ENCODE results near the gene BHLHE23.

BHLHE23 gene

GRCh38 chr20:62983210-62983609 lies 23.6 kb downstream of the BHLHE23 start:
- H3K27me3 ChIP-seq (ENCODE audit: insufficient read depth, low read length, poor library complexity): no peaks in the 10 kb centered on the region
- no peak overlapping the region for H3K4me2 ChIP-seq (ENCODE audit: insufficient read depth, low read length)
- no peak overlapping the region for H3K9ac ChIP-seq (ENCODE audit: low read depth, low read length)
- H3K4me3 ChIP-seq (ENCODE audit: low read depth in 1 of 2, low read length in 2 of 2): no peak overlapping the region
- H3K27ac ChIP-seq (ENCODE audit: low read length): no peak overlapping the region
- TF ChIP-seq EZH2 (IDR thresholded peaks at IDR 0.05; ENCODE audit: borderline replicate concordance, low read depth, low read length, severe bottlenecking) (no peak), CTCF (IDR thresholded peaks at IDR 0.05; ENCODE audit: borderline replicate concordance, extremely low read depth, low read length, poor library complexity, severe bottlenecking) (no peak)
- no peak overlapping the region for H2AFZ ChIP-seq (ENCODE audit: low read depth, low read length)
- DNase-seq (no peak), ATAC-seq (ENCODE audit: insufficient read depth, low read depth) (no peak)
- H3K4me1 ChIP-seq (ENCODE audit: insufficient read depth, low read length): peaks cover 38% of the 10 kb centered on the region
- no peaks in the 10 kb centered on the region; the same call in 1 of the 2 replicates for H4K20me1 ChIP-seq (ENCODE audit: insufficient read depth, low read length)
- H3K79me2 ChIP-seq (ENCODE audit: insufficient read depth, low read length): no peaks in the 10 kb centered on the region
- no peaks in the 10 kb centered on the region for H3K9me3 ChIP-seq (ENCODE audit: insufficient read depth, low read length, severe bottlenecking)
- no peaks in the 10 kb centered on the region for H3K36me3 ChIP-seq (ENCODE audit: insufficient read depth, low read length)

- H3K27me3 ChIP-seq (ENCODE audit: insufficient read depth, low read length, poor library complexity): no peaks in the 10 kb centered on the region
- TF ChIP-seq CTCF (IDR thresholded peaks at IDR 0.05; ENCODE audit: borderline replicate concordance, extremely low read depth, low read length, poor library complexity, severe bottlenecking) (no peak), EZH2 (IDR thresholded peaks at IDR 0.05; ENCODE audit: borderline replicate concordance, low read depth, low read length, severe bottlenecking) (no peak)
- peak overlapping the region; percentile 71; the same call in 1 of the 2 replicates for H3K27ac ChIP-seq (ENCODE audit: low read length)
- H3K4me1 ChIP-seq (ENCODE audit: insufficient read depth, low read length): peaks cover 38% of the 10 kb centered on the region
- no peaks in the 10 kb centered on the region for H3K79me2 ChIP-seq (ENCODE audit: insufficient read depth, low read length)
- H4K20me1 ChIP-seq (ENCODE audit: insufficient read depth, low read length): no peaks in the 10 kb centered on the region; the same call in 1 of the 2 replicates
- no peak overlapping the region for H2AFZ ChIP-seq (ENCODE audit: low read depth, low read length)
- ATAC-seq (ENCODE audit: insufficient read depth, low read depth): peak; percentile 29
- H3K36me3 ChIP-seq (ENCODE audit: insufficient read depth, low read length): no peaks in the 10 kb centered on the region
- H3K4me2 ChIP-seq (ENCODE audit: insufficient read depth, low read length): 0 out of 2 replicates have a peak overlapping the region, but pooled peaks have one; percentile 6
- no peak overlapping the region for H3K9ac ChIP-seq (ENCODE audit: low read depth, low read length)
- no peak overlapping the region for H3K4me3 ChIP-seq (ENCODE audit: low read depth in 1 of 2, low read length in 2 of 2)
- peak; percentile 67 for DNase-seq
- H3K9me3 ChIP-seq (ENCODE audit: insufficient read depth, low read length, severe bottlenecking): no peaks in the 10 kb centered on the region
These were observed 24.4 kb downstream of the BHLHE23 start for GRCh38 chr20:62982124-62983075.

- H3K4me1 ChIP-seq (ENCODE audit: insufficient read depth, low read length): peaks cover 38% of the 10 kb centered on the region
- H3K27me3 ChIP-seq (ENCODE audit: insufficient read depth, low read length, poor library complexity): no peaks in the 10 kb centered on the region
- H3K9me3 ChIP-seq (ENCODE audit: insufficient read depth, low read length, severe bottlenecking): no peaks in the 10 kb centered on the region
- peak overlapping the region; percentile 56 for H3K4me2 ChIP-seq (ENCODE audit: insufficient read depth, low read length)
- DNase-seq (peak; percentile 96), ATAC-seq (ENCODE audit: insufficient read depth, low read depth) (peak; percentile 96)
- H3K27ac ChIP-seq (ENCODE audit: low read length): peak overlapping the region; percentile 76
- H3K9ac ChIP-seq (ENCODE audit: low read depth, low read length): peak overlapping the region; percentile 40
- H2AFZ ChIP-seq (ENCODE audit: low read depth, low read length): peak overlapping the region; percentile 62
- no peaks in the 10 kb centered on the region for H3K79me2 ChIP-seq (ENCODE audit: insufficient read depth, low read length)
- H3K4me3 ChIP-seq (ENCODE audit: low read depth in 1 of 2, low read length in 2 of 2): peak overlapping the region in 1 of 2 experiments; percentile 36; a peak in 1 of 4 replicates
- H3K36me3 ChIP-seq (ENCODE audit: insufficient read depth, low read length): no peaks in the 10 kb centered on the region
- no peaks in the 10 kb centered on the region for H4K20me1 ChIP-seq (ENCODE audit: insufficient read depth, low read length)
- TF ChIP-seq EZH2 (IDR thresholded peaks at IDR 0.05; ENCODE audit: borderline replicate concordance, low read depth, low read length, severe bottlenecking) (no peak), CTCF (IDR thresholded peaks at IDR 0.05; ENCODE audit: borderline replicate concordance, extremely low read depth, low read length, poor library complexity, severe bottlenecking) (no peak)
These were observed 25.8 kb downstream of the BHLHE23 start for GRCh38 chr20:62980970-62981369.
